ENCODE measurements around the gene MBTPS1. TPM values are rescaled to one million over a fixed set of nuclear protein-coding genes. Genes with fewer than 3 reads are reported as not detected.

MBTPS1 gene
- total and polyA plus RNA-seq, 3 donors from 2014 or later = 59.0 to 122 (median 104) TPM

DNA sequence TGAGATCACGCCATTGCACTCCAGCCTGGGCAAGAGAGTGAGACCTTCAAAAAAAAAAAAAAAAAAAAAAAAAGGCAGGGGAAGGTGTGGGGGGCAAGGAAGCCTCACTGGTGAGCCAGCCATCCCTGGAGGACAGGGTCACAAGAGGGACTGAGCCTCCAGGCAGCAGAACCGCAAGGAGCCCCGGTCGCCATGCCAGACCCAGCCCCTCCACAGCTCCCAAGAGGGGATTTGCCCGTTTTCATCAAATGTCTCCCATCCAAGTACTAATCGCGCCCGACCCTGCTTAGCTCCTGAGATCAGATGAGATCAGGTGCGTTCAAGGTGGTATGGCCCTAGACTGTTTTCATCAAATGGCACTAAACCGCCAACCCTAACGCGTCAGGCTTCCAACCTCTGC, 77.0 kb downstream of the MBTPS1 start:
- intact Hi-C loops (cut with DNase I; ENCODE audit: low total_unique reads) = no loop called here
- WGBS, 2 donors = 87 to 95% methylated on average over 12 of the region's 12 CpGs

DNA sequence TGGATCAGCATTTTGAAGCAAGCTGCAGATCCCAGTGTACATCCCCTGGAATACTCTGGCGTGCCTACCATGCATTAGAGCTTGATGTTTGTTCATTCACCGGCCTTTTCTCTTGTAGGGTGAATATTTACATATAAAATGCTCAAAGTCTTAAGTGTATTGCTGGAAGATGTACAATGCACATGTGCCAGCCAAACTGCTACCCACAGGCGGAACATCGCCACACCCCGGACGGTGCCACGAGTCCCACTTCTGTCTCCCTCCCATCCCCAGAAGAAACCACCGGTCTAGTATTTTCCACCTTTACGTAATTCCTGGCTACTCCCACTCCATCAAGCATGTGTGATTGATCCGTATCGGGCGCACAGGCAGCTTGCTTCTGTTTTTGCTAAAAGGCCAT, 78.3 kb downstream of the MBTPS1 start:
- no peak for TF ChIP-seq CTCF (IDR thresholded peaks at IDR 0.05)
- TF ChIP-seq POLR2A (IDR thresholded peaks at IDR 0.05) = no peak
- H3K27me3 ChIP-seq = no peaks in the 10 kb centered on the region
- no peaks in the 10 kb centered on the region for H3K36me3 ChIP-seq (ENCODE audit: low read depth, missing control alignments)
- H3K4me1 ChIP-seq = no peaks in the 10 kb centered on the region
- no peak for DNase-seq
- intact Hi-C loops (cut with DNase I; ENCODE audit: low total_unique reads) = no loop called here
- H3K9me3 ChIP-seq = no peaks in the 10 kb centered on the region
- no peak overlapping the region for H3K4me3 ChIP-seq
- 94 to 95% methylated on average over 12 of the region's 12 CpGs for WGBS, 2 donors
- H3K27ac ChIP-seq = no peak overlapping the region

More for the DNA sequence above, 77.0 kb downstream of the MBTPS1 start:
- no peaks in the 10 kb centered on the region for H3K36me3 ChIP-seq (ENCODE audit: low read depth, missing control alignments)
- H3K9me3 ChIP-seq = no peaks in the 10 kb centered on the region
- DNase-seq = no peak
- no peak for TF ChIP-seq CTCF (IDR thresholded peaks at IDR 0.05)
- no peak for TF ChIP-seq POLR2A (IDR thresholded peaks at IDR 0.05)
- H3K4me3 ChIP-seq = no peak overlapping the region
- no peaks in the 10 kb centered on the region for H3K4me1 ChIP-seq
- H3K27ac ChIP-seq = no peak overlapping the region
- no peaks in the 10 kb centered on the region for H3K27me3 ChIP-seq

GRCh38 chr16:84036982-84037425, 79.7 kb downstream of the MBTPS1 start:
- TF ChIP-seq POLR2A (IDR thresholded peaks at IDR 0.05) = no peak
- TF ChIP-seq CTCF (IDR thresholded peaks at IDR 0.05) = no peak
- Histone ChIP-seq H3K27me3 (no peaks in the 10 kb centered on the region), H3K27ac (no peak overlapping the region), H3K4me1 (no peaks in the 10 kb centered on the region), H3K9me3 (no peaks in the 10 kb centered on the region), H3K4me3 (no peak overlapping the region), H3K36me3 (ENCODE audit: low read depth, missing control alignments) (no peaks in the 10 kb centered on the region)
- WGBS, 2 donors = 87 to 88% methylated on average over 8 of the region's 8 CpGs
- DNase-seq = no peak
- intact Hi-C loops (cut with DNase I; ENCODE audit: low total_unique reads) = no loop called here

GRCh38 chr16:84036131-84036530, 80.6 kb downstream of the MBTPS1 start:
- H3K27ac ChIP-seq = no peak overlapping the region
- no peak for TF ChIP-seq CTCF (IDR thresholded peaks at IDR 0.05)
- TF ChIP-seq POLR2A (IDR thresholded peaks at IDR 0.05) = no peak
- no peaks in the 10 kb centered on the region for H3K9me3 ChIP-seq
- WGBS, 2 donors = 67 to 88% methylated on average over 3 of the region's 3 CpGs
- no peaks in the 10 kb centered on the region for H3K27me3 ChIP-seq
- no peaks in the 10 kb centered on the region for H3K36me3 ChIP-seq (ENCODE audit: low read depth, missing control alignments)
- no peaks in the 10 kb centered on the region for H3K4me1 ChIP-seq
- DNase-seq = no peak
- no peak overlapping the region for H3K4me3 ChIP-seq
- intact Hi-C loops (cut with DNase I; ENCODE audit: low total_unique reads) = no loop called here

DNA sequence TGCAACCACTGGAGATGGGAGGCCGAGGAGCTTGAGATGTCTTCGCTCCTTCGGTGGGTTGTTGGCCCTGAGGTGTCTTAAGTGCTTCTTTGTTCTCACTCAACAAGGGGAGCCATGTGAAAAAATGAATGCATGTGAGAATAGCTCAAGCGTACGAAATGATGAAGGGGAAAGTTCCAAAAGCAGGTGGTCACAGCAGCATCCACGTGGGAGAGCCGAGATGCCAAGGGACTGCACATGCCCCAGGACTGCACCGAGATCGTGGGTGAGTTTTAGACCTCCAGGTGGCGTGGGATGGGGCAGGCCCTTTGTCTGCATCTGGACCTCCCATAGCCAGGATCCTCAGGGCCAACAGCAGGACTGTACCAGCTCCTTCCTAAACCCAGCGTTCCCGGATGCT, 82.2 kb downstream of the MBTPS1 start:
- TF ChIP-seq POLR2A (IDR thresholded peaks at IDR 0.05) = no peak
- no peak for TF ChIP-seq CTCF (IDR thresholded peaks at IDR 0.05)
- Histone ChIP-seq H3K27me3 (no peaks in the 10 kb centered on the region), H3K4me1 (no peaks in the 10 kb centered on the region), H3K4me3 (no peak overlapping the region), H3K36me3 (ENCODE audit: low read depth, missing control alignments) (no peaks in the 10 kb centered on the region), H3K27ac (no peak overlapping the region), H3K9me3 (no peaks in the 10 kb centered on the region)
- 89 to 96% methylated on average over 10 to 12 of the region's 12 CpGs for WGBS, 2 donors
- no peak for DNase-seq
- intact Hi-C loops (cut with DNase I; ENCODE audit: low total_unique reads) = no loop called here
